Stomach (tissue), 4 donors: ENCODE measurements around the gene FES.

Source experiments
- EP300 ChIP-seq: sonication (generic); formaldehyde crosslinking; IDR thresholded peaks from one replicate; pipeline ENCODE4 v1.6.1; 2017; ENCODE audit warnings: antibody characterized with exemption
- POLR2A ChIP-seq, 4 donors: fragments of 450-650 bp; IDR thresholded peaks; one replicate each; pipeline ENCODE4 v1.6.1; 2016; ENCODE audit warnings: antibody characterized with exemption in 4 of 4, control low read depth in 2 of 4, mild to moderate bottlenecking in 1 of 4, moderate library complexity in 1 of 4
- POLR2AphosphoS5 ChIP-seq, 3 donors: sonication (generic); formaldehyde crosslinking; IDR thresholded peaks; one replicate each; pipeline ENCODE4 v1.6.1; 2016; ENCODE audit warnings: antibody characterized with exemption in 3 of 3
- TF ChIP-seq, protein P1 (sequence below), 7 experiments: fragments of 450-650 bp in 4 of 7; fragments of 200-600 bp in 3 of 7; sonication (generic) in 3 of 7; IDR thresholded peaks; one replicate each; pipeline ENCODE4 v1.5.1; 2016 to 2019; ENCODE audit warnings: antibody characterized with exemption in 7 of 7, control low read depth in 2 of 7, mild to moderate bottlenecking in 1 of 7

DNA sequence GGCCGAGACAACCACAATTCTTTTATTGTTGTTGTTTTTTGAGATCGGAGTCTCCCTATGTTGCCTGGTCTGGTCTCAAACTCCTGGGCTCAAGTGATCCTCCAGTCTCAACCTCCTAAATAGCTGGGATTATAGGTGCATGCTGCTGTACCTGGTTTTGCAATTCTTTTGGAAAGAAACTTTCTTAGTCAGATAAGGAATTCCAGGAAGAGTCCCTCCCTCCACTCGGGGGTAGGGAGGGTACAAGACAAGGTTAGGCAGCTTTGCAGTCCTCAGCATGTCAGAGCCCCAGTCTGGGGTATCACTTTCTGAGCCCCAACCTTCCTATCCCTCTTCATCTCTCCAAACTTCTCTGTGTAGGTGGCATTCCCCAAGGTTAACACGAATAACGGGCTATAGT lies 49.7 kb upstream of the FES start:
- TF ChIP-seq EP300, result no peak
- TF ChIP-seq POLR2AphosphoS5 (IDR thresholded peaks at IDR 0.05), result no peak
- TF ChIP-seq, protein P1, sequence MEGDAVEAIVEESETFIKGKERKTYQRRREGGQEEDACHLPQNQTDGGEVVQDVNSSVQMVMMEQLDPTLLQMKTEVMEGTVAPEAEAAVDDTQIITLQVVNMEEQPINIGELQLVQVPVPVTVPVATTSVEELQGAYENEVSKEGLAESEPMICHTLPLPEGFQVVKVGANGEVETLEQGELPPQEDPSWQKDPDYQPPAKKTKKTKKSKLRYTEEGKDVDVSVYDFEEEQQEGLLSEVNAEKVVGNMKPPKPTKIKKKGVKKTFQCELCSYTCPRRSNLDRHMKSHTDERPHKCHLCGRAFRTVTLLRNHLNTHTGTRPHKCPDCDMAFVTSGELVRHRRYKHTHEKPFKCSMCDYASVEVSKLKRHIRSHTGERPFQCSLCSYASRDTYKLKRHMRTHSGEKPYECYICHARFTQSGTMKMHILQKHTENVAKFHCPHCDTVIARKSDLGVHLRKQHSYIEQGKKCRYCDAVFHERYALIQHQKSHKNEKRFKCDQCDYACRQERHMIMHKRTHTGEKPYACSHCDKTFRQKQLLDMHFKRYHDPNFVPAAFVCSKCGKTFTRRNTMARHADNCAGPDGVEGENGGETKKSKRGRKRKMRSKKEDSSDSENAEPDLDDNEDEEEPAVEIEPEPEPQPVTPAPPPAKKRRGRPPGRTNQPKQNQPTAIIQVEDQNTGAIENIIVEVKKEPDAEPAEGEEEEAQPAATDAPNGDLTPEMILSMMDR (IDR thresholded peaks at IDR 0.05), result no peak
- TF ChIP-seq POLR2A (IDR thresholded peaks at IDR 0.05), result no peak
